NB4 (cell line): Measurements from ENCODE around the gene SCARB2.

Source experiments
- CTCF ChIP-seq: IDR thresholded peaks from one replicate; pipeline ENCODE4 v1.5.1; 2012; ENCODE audit warnings: low read depth, low read length
- MAX ChIP-seq: IDR thresholded peaks from 2 replicates; pipeline ENCODE4 v1.6.1; 2011; ENCODE audit warnings: low read depth, low read length
- POLR2A ChIP-seq: IDR thresholded peaks from 2 replicates; pipeline ENCODE4 v1.6.1; 2011; ENCODE audit warnings: mild to moderate bottlenecking; ENCODE audit not compliant: insufficient read length; ENCODE audit errors: extremely low read depth

- peak; percentile 41 for TF ChIP-seq CTCF
- TF ChIP-seq POLR2A: no peak
- no peak for TF ChIP-seq MAX
These were observed 38.0 kb upstream of the SCARB2 start, which contains the start of gene FAM47E for GRCh38 chr4:76251441-76252270.
